DMS79 (cell line): ENCODE measurements around the gene OR13J1.

Source experiments
- DNase-seq: peaks from one replicate; lab custom pipeline; 2025; lab: John Stamatoyannopoulos, UW

The OR13J1 gene

GRCh38 chr9:35834260-35835215, 35.7 kb downstream of the OR13J1 start:
- DNase-seq: no peak

- DNase-seq: no peak
Observed at GRCh38 chr9:35832814-35833213, 37.4 kb downstream of the OR13J1 start.

- DNase-seq: no peak
Observed at GRCh38 chr9:35831040-35831439, 39.2 kb downstream of the OR13J1 start.

GRCh38 chr9:35829764-35830096, 40.5 kb downstream of the OR13J1 start:
- DNase-seq: no peak

GRCh38 chr9:35829084-35829763, 41.0 kb downstream of the OR13J1 start, which contains the start of gene TMEM8B:
TMEM8B (plus strand) TSS chr9:35829228; CDS start chr9:35829448, 220 bp downstream.
- peak; percentile 84 for DNase-seq

GRCh38 chr9:35828716-35829083, 41.5 kb downstream of the OR13J1 start, which contains the start of gene FAM221B:
FAM221B (minus strand) TSS chr9:35828732; CDS start chr9:35826161, 2,571 bp downstream.
- peak; percentile 42 for DNase-seq

- DNase-seq: no peak
Observed at GRCh38 chr9:35827486-35827885, 42.7 kb downstream of the OR13J1 start.

- peak; percentile 14 for DNase-seq
Observed at GRCh38 chr9:35826071-35826701, 44.0 kb downstream of the OR13J1 start.

GRCh38 chr9:35822926-35823325, 47.3 kb downstream of the OR13J1 start:
- no peak for DNase-seq

GRCh38 chr9:35820076-35820475, 50.1 kb downstream of the OR13J1 start:
- DNase-seq: no peak
